Esophagus (tissue), 2 donors: Measurements from ENCODE around the gene LCT. TPM values are rescaled to one million over a fixed set of nuclear protein-coding genes. Genes with fewer than 3 reads are reported as not detected.

Source experiments
- H3K27ac ChIP-seq, 2 donors: one replicate each; pipeline ENCODE4 v1.5.1; 2013; ENCODE audit warnings: low read depth in 2 of 2, mild to moderate bottlenecking in 2 of 2, inconsistent platforms in 1 of 2, low read length in 1 of 2, moderate library complexity in 1 of 2
- H3K27me3 ChIP-seq, 2 donors: one replicate each; pipeline ENCODE4 v1.6.1; 2013; ENCODE audit warnings: low read length in 2 of 2, control low read depth in 1 of 2, mild to moderate bottlenecking in 1 of 2; ENCODE audit not compliant: insufficient read depth in 2 of 2, control insufficient read depth in 1 of 2
- H3K36me3 ChIP-seq, 2 donors: one replicate each; pipeline ENCODE4 v1.6.1; 2013; ENCODE audit warnings: low read length in 1 of 2; ENCODE audit not compliant: control insufficient read depth in 2 of 2, insufficient read depth in 2 of 2
- H3K4me1 ChIP-seq, 2 donors: one replicate each; pipeline ENCODE4 v1.6.1; 2013; ENCODE audit warnings: low read length in 1 of 2; ENCODE audit not compliant: control insufficient read depth in 2 of 2, insufficient read depth in 2 of 2
- H3K4me3 ChIP-seq, 2 donors: one replicate each; pipeline ENCODE4 v1.5.1; 2013; ENCODE audit warnings: low read length in 2 of 2, mild to moderate bottlenecking in 2 of 2, low read depth in 1 of 2, moderate library complexity in 1 of 2
- H3K9me3 ChIP-seq, 2 donors: one replicate each; pipeline ENCODE4 v1.6.1; 2013; ENCODE audit warnings: mild to moderate bottlenecking in 2 of 2, low read depth in 1 of 2, low read length in 1 of 2, moderate library complexity in 1 of 2; ENCODE audit not compliant: control insufficient read depth in 2 of 2, insufficient read depth in 1 of 2
- WGBS, 2 donors: extraction: QIAGEN DNeasy Blood & Tissue Kit; methylation state at CpG; one replicate each; pipeline ENCODE4 v1.1.7; 2013; 5-methylcytosine and 5-hydroxymethylcytosine counted together
- polyA plus RNA-seq, 2 donors: library from polyadenylated mRNA; stranded (reverse); fragments of 200-250 nt; gene quantifications; one replicate each; pipeline ENCODE4 v1.2.3, GENCODE V29; 2013
- donor health status: healthy with polysubstance abuse.
- donor health status: Bipolar disorder and iron deficiency.

Gene LCT
- polyA plus RNA-seq, 2 donors, result 0.01 TPM; not detected in 1

DNA sequence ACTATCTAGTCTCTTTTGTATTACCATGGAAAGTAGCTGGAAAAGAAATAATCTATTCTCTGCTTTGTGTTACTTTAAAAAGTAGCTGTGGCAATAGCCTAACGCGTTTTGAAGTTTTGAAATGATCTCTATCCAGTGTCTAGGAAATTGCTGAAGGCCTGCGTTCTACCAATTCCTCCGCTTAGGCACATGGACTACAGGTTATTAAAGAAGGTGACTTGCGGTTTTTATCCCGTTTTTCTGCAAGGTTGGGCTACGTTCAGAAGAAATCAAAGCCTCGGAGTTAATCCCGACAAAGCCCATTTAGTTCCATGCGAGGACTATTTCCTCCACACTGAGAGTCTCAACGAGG, 96.0 kb downstream of the LCT start:
- H3K4me3 ChIP-seq, result no peak overlapping the region
- H3K36me3 ChIP-seq, result no peaks in the 10 kb centered on the region
- H3K4me1 ChIP-seq, result peaks cover 0 to 4% of the 10 kb centered on the region in 2 donors
- H3K9me3 ChIP-seq, result no peaks in the 10 kb centered on the region
- peak overlapping the region in 1 of 2 donors; percentile 8 for H3K27ac ChIP-seq
- H3K27me3 ChIP-seq, result no peaks in the 10 kb centered on the region
- WGBS, 2 donors, result 82 to 84% methylated on average over 11 of the region's 11 CpGs

DNA sequence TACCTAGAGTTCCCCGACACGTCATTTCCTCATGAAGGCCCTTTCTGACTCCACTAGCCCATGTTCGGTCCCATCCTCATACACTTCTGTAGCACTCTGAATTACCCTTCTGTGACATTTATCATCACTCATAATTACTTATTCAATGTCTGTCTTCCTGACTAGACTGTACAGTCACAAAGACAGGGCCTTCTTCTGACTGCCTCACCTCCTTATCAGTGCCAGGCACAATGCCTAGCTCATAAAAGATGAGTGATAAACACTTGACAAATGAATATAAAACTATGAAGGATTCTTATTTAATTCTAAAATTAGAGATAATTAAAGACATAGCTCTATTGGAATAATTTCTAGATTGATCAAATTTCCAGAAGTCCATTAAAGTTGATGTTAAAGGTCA, 96.8 kb downstream of the LCT start:
- Histone ChIP-seq H3K9me3 (no peaks in the 10 kb centered on the region), H3K27me3 (no peaks in the 10 kb centered on the region), H3K36me3 (no peaks in the 10 kb centered on the region), H3K4me1 (peaks cover 0 to 4% of the 10 kb centered on the region in 2 donors), H3K4me3 (no peak overlapping the region), H3K27ac (no peak overlapping the region)
- WGBS, 2 donors, result 97 to 98% methylated on average over 3 of the region's 3 CpGs

Other genes starting within 250 kb of the LCT start
- gene UBXN4, start 95.3 kb downstream of the LCT start, polyA plus RNA-seq, result 10 to 100 TPM; 33.3 to 40.3 TPM
- 10 to 100 TPM in 1 of 2 donors, 1 to 10 TPM in 1; 5.2 to 13.1 TPM for gene MCM6, start 39.3 kb upstream of the LCT start, polyA plus RNA-seq
- gene DARS1, start 148.4 kb upstream of the LCT start, polyA plus RNA-seq, result 100 to 1,000 TPM in 1 of 2 donors, 10 to 100 TPM in 1; 52.5 to 141 TPM